HepG2 (cell line): ENCODE measurements around the gene RBCK1. TPM values are rescaled to one million over a fixed set of nuclear protein-coding genes. Genes with fewer than 3 reads are reported as not detected.

ENCODE experiments used
- CBX1 ChIP-seq: IDR thresholded peaks from one replicate; pipeline ENCODE4 v1.6.1; 2016; ENCODE audit warnings: antibody characterized with exemption, low read depth
- EEA1 ChIP-seq: sonication (generic); formaldehyde crosslinking; IDR thresholded peaks from 2 replicates; pipeline ENCODE4 v1.5.1; 2020; ENCODE audit warnings: mild to moderate bottlenecking, missing genetic modification reagents, borderline replicate concordance
- ELF3 ChIP-seq: IDR thresholded peaks from 2 replicates; pipeline ENCODE4 v1.6.1; 2016; ENCODE audit warnings: missing genetic modification reagents, missing compliant biosample characterization
- ELK4 ChIP-seq: sonication (generic); formaldehyde crosslinking; IDR thresholded peaks from 2 replicates; pipeline ENCODE4 v1.9.0; 2021; ENCODE audit warnings: missing genetic modification reagents, borderline replicate concordance
- ETS1 ChIP-seq: sonication (generic); formaldehyde crosslinking; IDR thresholded peaks from 2 replicates; pipeline ENCODE4 v1.4.0; 2020; ENCODE audit warnings: missing genetic modification reagents
- GATAD1 ChIP-seq: IDR thresholded peaks from 2 replicates; pipeline ENCODE4 v1.6.1; 2016; ENCODE audit warnings: missing genetic modification reagents, missing compliant biosample characterization
- HHEX ChIP-seq: IDR thresholded peaks from 2 replicates; pipeline ENCODE4 v1.6.1; 2016; ENCODE audit warnings: control low read depth
- HMG20A ChIP-seq: IDR thresholded peaks from 2 replicates; pipeline ENCODE4 v1.6.1; 2016; ENCODE audit warnings: borderline replicate concordance
- KDM2A ChIP-seq: sonication (generic); formaldehyde crosslinking; IDR thresholded peaks from 2 replicates; pipeline ENCODE4 v1.4.0; 2020; ENCODE audit warnings: low read depth, missing genetic modification reagents, borderline replicate concordance
- MAX ChIP-seq: IDR thresholded peaks from 2 replicates; pipeline ENCODE4 v1.6.1; 2012; ENCODE audit warnings: inconsistent platforms
- MLX ChIP-seq: IDR thresholded peaks from 2 replicates; pipeline ENCODE4 v1.6.1; 2016
- MXD4 ChIP-seq: IDR thresholded peaks from 2 replicates; pipeline ENCODE4 v1.6.1; 2016; ENCODE audit warnings: mild to moderate bottlenecking, missing biosample characterization, missing genetic modification reagents
- PATZ1 ChIP-seq: sonication (generic); formaldehyde crosslinking; IDR thresholded peaks from 2 replicates; pipeline ENCODE4 v1.4.0; 2020; ENCODE audit warnings: missing genetic modification reagents
- RFX5 ChIP-seq: IDR thresholded peaks from 2 replicates; pipeline ENCODE4 v1.6.1; 2011; ENCODE audit warnings: low read depth, low read length, improper control_type of control experiment
- SAP130 ChIP-seq: IDR thresholded peaks from 2 replicates; pipeline ENCODE4 v1.6.1; 2016; ENCODE audit warnings: low read depth
- TP53 ChIP-seq: sonication (generic); formaldehyde crosslinking; conservative IDR thresholded peaks from 2 replicates; pipeline ENCODE4 v1.4.0; 2020; ENCODE audit warnings: missing genetic modification reagents
- ZBTB1 ChIP-seq: sonication (generic); formaldehyde crosslinking; IDR thresholded peaks from 2 replicates; pipeline ENCODE4 v1.4.0; 2020; ENCODE audit warnings: missing genetic modification reagents, borderline replicate concordance
- ZBTB26 ChIP-seq: IDR thresholded peaks from 2 replicates; pipeline ENCODE4 v1.6.1; 2016; ENCODE audit warnings: missing compliant biosample characterization, missing genetic modification reagents, borderline replicate concordance
- ZKSCAN5 ChIP-seq: sonication (generic); formaldehyde crosslinking; IDR thresholded peaks from 2 replicates; pipeline ENCODE4 v1.5.1; 2020; ENCODE audit warnings: mild to moderate bottlenecking, missing genetic modification reagents
- ZNF143 ChIP-seq: sonication (generic); formaldehyde crosslinking; IDR thresholded peaks from 2 replicates; pipeline ENCODE4 v1.4.0; 2020; ENCODE audit warnings: missing genetic modification reagents
- ZNF18 ChIP-seq: sonication (generic); formaldehyde crosslinking; IDR thresholded peaks from 2 replicates; pipeline ENCODE4 v1.8.0; 2022; ENCODE audit warnings: mild to moderate bottlenecking, missing genetic modification reagents; ENCODE audit not compliant: insufficient replicate concordance
- ZNF292 ChIP-seq: sonication (generic); formaldehyde crosslinking; IDR thresholded peaks from 2 replicates; pipeline ENCODE4 v1.8.1; 2022; ENCODE audit warnings: mild to moderate bottlenecking, low read depth, missing genetic modification reagents, borderline replicate concordance
- ZZZ3 ChIP-seq: sonication (generic); formaldehyde crosslinking; IDR thresholded peaks from 2 replicates; pipeline ENCODE4 v1.4.0; 2020; ENCODE audit warnings: missing genetic modification reagents, mild to moderate bottlenecking, borderline replicate concordance
- polyA plus RNA-seq, 8 experiments: library from polyadenylated mRNA; depleted of rRNA in 3 of 8; stranded (reverse) in 7 of 8; unstranded in 1 of 8; fragments of >200 nt; fragmentation: Illumina TruSeq in 4 of 8; extraction: Trizol in 4 of 8; gene quantifications; 2 replicates each; pipeline versions ENCODE4 v1.2.1 to v1.2.3, GENCODE V29; 2011 to 2016; ENCODE audit warnings: low read depth in 4 of 8, missing spikeins in 1 of 8, mixed read lengths in 1 of 8; ENCODE audit not compliant: insufficient read depth in 1 of 8
- total RNA-seq, 5 experiments: library from RNA; depleted of rRNA; stranded (reverse); fragments of >200 nt; fragmentation: Illumina TruSeq; extraction: Trizol; gene quantifications; 2 replicates each; pipeline ENCODE4 v1.2.3, GENCODE V29; 2016; ENCODE audit warnings: low read depth in 1 of 5

Gene RBCK1
- total and polyA plus RNA-seq, 2 of the 13 experiments (the other 11 are each of a cell fraction or from before 2014, with no cell fraction given): 149 to 215 TPM

- TF ChIP-seq ELK4 (no peak), ZKSCAN5 (CRISPR knock-in tag) (no peak), ZNF143 (CRISPR knock-in tag) (no peak), PATZ1 (CRISPR knock-in tag) (no peak), ZNF18 (no peak), HHEX (CRISPR knock-in tag) (no peak), HMG20A (CRISPR knock-in tag) (peak; percentile 16; the same call in 1 of the 2 replicates), MXD4 (CRISPR knock-in tag) (no peak), ETS1 (CRISPR knock-in tag) (no peak), ZZZ3 (CRISPR knock-in tag) (no peak), SAP130 (CRISPR knock-in tag) (peak; percentile 38; the same call in 1 of the 2 replicates), TP53 (no peak), ZNF292 (no peak), RFX5 (peak; percentile 92), MAX (0 out of 2 replicates have a peak, but pooled peaks have one; percentile 42), ELF3 (CRISPR knock-in tag) (no peak), CBX1 (no peak), ZBTB26 (CRISPR knock-in tag) (no peak), MLX (CRISPR knock-in tag) (no peak), GATAD1 (CRISPR knock-in tag) (peak; percentile 13; the same call in 1 of the 2 replicates), KDM2A (CRISPR knock-in tag) (peak; percentile 15; the same call in 1 of the 2 replicates), EEA1 (CRISPR knock-in tag) (no peak), ZBTB1 (CRISPR knock-in tag) (no peak)
Measured at GRCh38 chr20:373171-373890, 34.8 kb upstream of the RBCK1 start (continued).
